HUES64 (cell line): ENCODE data around the gene SLC9A4.

Source experiments
- H3K27ac ChIP-seq: 2 replicates; pipeline ENCODE4 v1.7.0; 2013; ENCODE audit warnings: low read depth, low read length, inconsistent platforms
- H3K27me3 ChIP-seq: 2 replicates; pipeline ENCODE4 v1.6.1; 2013; ENCODE audit warnings: mild to moderate bottlenecking, low read length; ENCODE audit not compliant: insufficient read depth
- H3K36me3 ChIP-seq: 2 replicates; pipeline ENCODE4 v1.6.1; 2013; ENCODE audit warnings: mild to moderate bottlenecking, low read length; ENCODE audit not compliant: insufficient read depth
- H3K4me1 ChIP-seq: 2 replicates; pipeline ENCODE4 v1.6.1; 2013; ENCODE audit warnings: mild to moderate bottlenecking, low read length, moderate library complexity; ENCODE audit not compliant: insufficient read depth
- H3K4me3 ChIP-seq: 2 replicates; pipeline ENCODE4 v1.5.1; 2013; ENCODE audit warnings: mild to moderate bottlenecking, low read length, moderate library complexity
- H3K9ac ChIP-seq: 2 replicates; pipeline ENCODE4 v1.6.1; 2013; ENCODE audit warnings: mild to moderate bottlenecking, low read depth, low read length
- H3K9me3 ChIP-seq: 2 replicates; pipeline ENCODE4 v1.6.1; 2013; ENCODE audit warnings: low read depth, low read length; ENCODE audit not compliant: insufficient read depth
- WGBS: fragments of 150-250, 120-280 bp; methylation state at CpG from one replicate; pipeline ENCODE4 v1.1.7; 2013; ENCODE audit warnings: missing lambda C conversion rate; 5-methylcytosine and 5-hydroxymethylcytosine counted together

SLC9A4 gene

DNA sequence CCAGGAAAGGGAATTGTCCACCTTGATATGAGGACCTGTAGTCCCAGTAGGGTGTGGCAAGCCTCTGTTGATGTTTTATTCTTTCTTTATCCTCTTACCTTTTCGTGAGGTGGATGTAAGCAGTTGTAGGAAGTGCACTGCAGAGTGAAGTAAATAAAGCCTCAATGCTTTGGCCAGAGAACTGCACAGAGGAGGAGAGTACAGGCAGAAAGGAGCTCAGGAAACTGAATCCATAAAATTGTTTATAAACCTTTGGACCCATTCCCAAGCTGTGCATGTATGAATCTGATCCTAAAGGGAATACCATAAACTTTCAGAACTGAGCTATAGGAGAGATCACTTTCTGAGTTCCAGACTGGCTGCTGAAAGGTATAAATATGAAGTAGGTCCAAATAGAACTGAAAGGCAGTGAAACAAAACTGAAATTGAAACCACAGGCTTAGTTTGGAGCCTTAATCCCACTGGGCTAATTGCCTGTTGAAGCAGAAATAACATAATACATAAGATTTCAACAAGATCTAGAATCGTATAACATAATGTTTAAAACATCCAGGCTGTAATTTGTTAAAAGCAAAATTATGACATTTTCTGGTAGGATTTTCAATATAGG lies 17.9 kb upstream of the SLC9A4 start:
- Histone ChIP-seq H3K36me3 (no peaks in the 10 kb centered on the region), H3K27ac (no peak overlapping the region), H3K27me3 (no peaks in the 10 kb centered on the region; the same call in 1 of the 2 replicates), H3K9me3 (no peaks in the 10 kb centered on the region; the same call in 1 of the 2 replicates), H3K4me1 (no peaks in the 10 kb centered on the region), H3K9ac (no peak overlapping the region), H3K4me3 (no peak overlapping the region)
- 92% methylated on average over 2 of the region's 2 CpGs for WGBS

DNA sequence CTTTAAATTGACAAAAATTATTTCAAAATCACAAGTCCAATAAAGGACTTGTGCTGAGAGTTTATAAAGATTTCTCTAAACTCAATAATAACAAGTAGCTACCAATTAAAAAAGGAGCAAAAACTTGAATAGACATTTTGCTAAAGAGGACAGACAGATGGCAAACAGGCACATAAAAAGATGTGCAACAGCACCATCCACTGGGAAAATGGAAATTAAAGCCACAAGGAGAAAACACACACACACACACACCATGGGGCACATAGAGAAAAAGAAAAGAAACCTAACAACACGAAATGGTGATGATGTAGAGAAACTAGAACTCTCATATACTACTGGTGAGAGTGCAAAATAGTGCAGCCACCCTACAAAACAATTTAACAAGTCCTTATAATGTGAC lies 12.6 kb upstream of the SLC9A4 start:
- H3K4me1 ChIP-seq = no peaks in the 10 kb centered on the region
- H3K9me3 ChIP-seq = no peaks in the 10 kb centered on the region; the same call in 1 of the 2 replicates
- no peak overlapping the region for H3K27ac ChIP-seq
- H3K4me3 ChIP-seq = no peak overlapping the region
- no peak overlapping the region for H3K9ac ChIP-seq
- no peaks in the 10 kb centered on the region; the same call in 1 of the 2 replicates for H3K27me3 ChIP-seq
- WGBS = no CpG with 5 or more reads among the region's 1 CpG
- H3K36me3 ChIP-seq = no peaks in the 10 kb centered on the region

- H3K9me3 ChIP-seq = no peaks in the 10 kb centered on the region
- no peak overlapping the region for H3K4me3 ChIP-seq
- WGBS = 90% methylated on average over 6 of the region's 6 CpGs
- H3K27ac ChIP-seq = no peak overlapping the region
- H3K4me1 ChIP-seq = no peaks in the 10 kb centered on the region
- H3K9ac ChIP-seq = no peak overlapping the region
- no peaks in the 10 kb centered on the region; the same call in 1 of the 2 replicates for H3K27me3 ChIP-seq
- no peaks in the 10 kb centered on the region for H3K36me3 ChIP-seq
Observed at GRCh38 chr2:102461188-102461587, 11.8 kb upstream of the SLC9A4 start.

DNA sequence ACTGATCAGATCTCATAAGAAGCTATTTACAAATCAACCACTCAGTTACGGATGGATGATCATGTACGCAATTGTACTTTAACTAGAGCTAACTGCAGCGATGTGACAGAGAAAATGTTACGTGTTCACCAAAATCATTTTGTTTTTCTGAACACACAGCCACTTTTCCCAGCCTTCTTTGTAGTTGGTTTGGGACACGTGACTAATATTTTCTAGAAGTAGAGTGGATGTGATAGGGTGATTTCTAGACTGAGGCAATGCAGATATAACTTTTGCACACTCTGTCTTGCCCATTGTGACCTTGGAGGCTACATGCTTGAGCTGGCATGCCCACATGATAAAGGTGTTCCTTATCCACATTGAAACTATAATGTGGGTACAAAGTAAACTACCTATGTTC lies 9.9 kb upstream of the SLC9A4 start:
- H3K4me3 ChIP-seq = no peak overlapping the region
- no peak overlapping the region for H3K9ac ChIP-seq
- 96% methylated on average over 5 of the region's 5 CpGs for WGBS
- H3K36me3 ChIP-seq = no peaks in the 10 kb centered on the region
- H3K9me3 ChIP-seq = no peaks in the 10 kb centered on the region
- no peaks in the 10 kb centered on the region for H3K4me1 ChIP-seq
- H3K27me3 ChIP-seq = no peaks in the 10 kb centered on the region; the same call in 1 of the 2 replicates
- H3K27ac ChIP-seq = no peak overlapping the region

DNA sequence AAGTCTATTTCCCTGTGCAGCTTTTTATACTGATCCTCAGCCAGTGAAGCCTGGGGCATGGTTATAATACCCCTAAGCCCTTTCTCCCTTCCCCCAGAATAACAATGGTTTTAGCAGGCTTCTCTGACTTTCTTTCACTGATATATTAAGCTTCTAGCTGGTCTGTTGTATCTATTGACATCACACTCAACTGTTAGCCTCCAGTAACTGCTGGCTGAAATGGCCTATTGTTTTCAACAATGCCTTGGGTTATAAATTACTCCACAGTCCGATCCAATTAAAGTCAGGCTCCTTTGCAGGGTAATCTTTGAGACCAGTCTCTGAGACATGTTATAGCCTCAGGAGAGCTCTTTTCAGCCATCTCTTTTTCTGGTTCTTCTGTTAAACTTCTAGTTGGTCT lies 2.9 kb upstream of the SLC9A4 start:
- WGBS = 80% methylated on average over 1 of the region's 1 CpG

GRCh38 chr2:102473631-102474030 lies 605 bp downstream of the SLC9A4 start:
- Histone ChIP-seq H3K36me3 (no peaks in the 10 kb centered on the region), H3K9ac (no peak overlapping the region), H3K4me3 (no peak overlapping the region), H3K27ac (no peak overlapping the region), H3K9me3 (peaks cover 5% of the 10 kb centered on the region; the same call in 1 of the 2 replicates), H3K4me1 (0 out of 2 replicates have a peak, but pooled peaks cover 3% of the 10 kb centered on the region), H3K27me3 (no peaks in the 10 kb centered on the region)
- 86% methylated on average over 3 of the region's 3 CpGs for WGBS

More for the DNA sequence above, 2.9 kb upstream of the SLC9A4 start:
- Histone ChIP-seq H3K4me1 (0 out of 2 replicates have a peak, but pooled peaks cover 3% of the 10 kb centered on the region), H3K9me3 (peaks cover 5% of the 10 kb centered on the region; the same call in 1 of the 2 replicates), H3K27ac (no peak overlapping the region), H3K4me3 (no peak overlapping the region), H3K9ac (no peak overlapping the region), H3K36me3 (no peaks in the 10 kb centered on the region), H3K27me3 (no peaks in the 10 kb centered on the region)

GRCh38 chr2:102474785-102475184 lies 1.8 kb downstream of the SLC9A4 start:
- no peak overlapping the region for H3K9ac ChIP-seq
- 0 out of 2 replicates have a peak, but pooled peaks cover 3% of the 10 kb centered on the region for H3K4me1 ChIP-seq
- H3K4me3 ChIP-seq = no peak overlapping the region
- no peak overlapping the region for H3K27ac ChIP-seq
- no peaks in the 10 kb centered on the region for H3K27me3 ChIP-seq
- no peaks in the 10 kb centered on the region for H3K36me3 ChIP-seq
- H3K9me3 ChIP-seq = no peaks in the 10 kb centered on the region

DNA sequence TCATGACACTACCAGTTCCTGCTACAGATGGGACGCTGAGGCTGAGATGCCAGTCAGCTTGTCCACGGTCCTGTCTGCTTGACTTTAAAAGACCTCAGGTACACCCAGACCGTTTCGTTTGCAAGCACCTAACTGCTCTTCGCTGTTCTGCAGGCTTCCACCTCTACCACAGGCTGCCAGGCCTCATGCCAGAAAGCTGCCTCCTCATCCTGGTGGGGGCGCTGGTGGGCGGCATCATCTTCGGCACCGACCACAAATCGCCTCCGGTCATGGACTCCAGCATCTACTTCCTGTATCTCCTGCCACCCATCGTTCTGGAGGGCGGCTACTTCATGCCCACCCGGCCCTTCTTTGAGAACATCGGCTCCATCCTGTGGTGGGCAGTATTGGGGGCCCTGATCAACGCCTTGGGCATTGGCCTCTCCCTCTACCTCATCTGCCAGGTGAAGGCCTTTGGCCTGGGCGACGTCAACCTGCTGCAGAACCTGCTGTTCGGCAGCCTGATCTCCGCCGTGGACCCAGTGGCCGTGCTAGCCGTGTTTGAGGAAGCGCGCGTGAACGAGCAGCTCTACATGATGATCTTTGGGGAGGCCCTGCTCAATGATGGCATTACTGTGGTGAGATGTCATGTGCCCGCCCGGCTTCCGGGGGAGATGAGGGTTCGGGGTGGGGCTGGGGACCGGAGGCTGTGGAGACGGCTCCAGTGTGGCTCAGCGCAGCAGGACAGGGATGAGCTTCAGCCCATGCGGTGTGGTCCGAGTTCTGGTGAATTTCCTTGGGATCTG lies 5.9 kb downstream of the SLC9A4 start:
- H3K4me1 ChIP-seq = no peaks in the 10 kb centered on the region
- WGBS = 94% methylated on average over 36 of the region's 36 CpGs
- H3K9me3 ChIP-seq = no peaks in the 10 kb centered on the region
- H3K36me3 ChIP-seq = no peaks in the 10 kb centered on the region
- H3K4me3 ChIP-seq = no peak overlapping the region
- no peak overlapping the region for H3K9ac ChIP-seq
- no peaks in the 10 kb centered on the region for H3K27me3 ChIP-seq
- H3K27ac ChIP-seq = no peak overlapping the region

GRCh38 chr2:102480285-102481195 lies 7.5 kb downstream of the SLC9A4 start:
- Histone ChIP-seq H3K36me3 (no peaks in the 10 kb centered on the region), H3K4me1 (no peaks in the 10 kb centered on the region), H3K9me3 (no peaks in the 10 kb centered on the region), H3K27ac (no peak overlapping the region), H3K27me3 (no peaks in the 10 kb centered on the region), H3K9ac (no peak overlapping the region), H3K4me3 (no peak overlapping the region)
- WGBS = 90% methylated on average over 10 of the region's 11 CpGs

- H3K27ac ChIP-seq = no peak overlapping the region
- H3K36me3 ChIP-seq = no peaks in the 10 kb centered on the region
- WGBS = 83% methylated on average over 7 of the region's 7 CpGs
- H3K9ac ChIP-seq = no peak overlapping the region
- H3K27me3 ChIP-seq = no peaks in the 10 kb centered on the region
- no peaks in the 10 kb centered on the region for H3K9me3 ChIP-seq
- no peak overlapping the region for H3K4me3 ChIP-seq
- no peaks in the 10 kb centered on the region for H3K4me1 ChIP-seq
Observed at GRCh38 chr2:102481931-102482330, 8.9 kb downstream of the SLC9A4 start.

- Histone ChIP-seq H3K9me3 (no peaks in the 10 kb centered on the region), H3K4me1 (0 out of 2 replicates have a peak, but pooled peaks cover 3% of the 10 kb centered on the region), H3K36me3 (no peaks in the 10 kb centered on the region), H3K4me3 (no peak overlapping the region), H3K9ac (no peak overlapping the region), H3K27me3 (no peaks in the 10 kb centered on the region), H3K27ac (no peak overlapping the region)
- WGBS = 94% methylated on average over 6 of the region's 6 CpGs
Observed at GRCh38 chr2:102483086-102483485, 10.1 kb downstream of the SLC9A4 start.
